K562 (cell line): ENCODE data around the gene PLD1. TPM values are rescaled to one million over a fixed set of nuclear protein-coding genes. Genes with fewer than 3 reads are reported as not detected.

ENCODE experiments used
- ARID3B ChIP-seq: fragments of 250-450 bp; sonication (Bioruptor Pico); IDR thresholded peaks from 2 replicates; pipeline ENCODE4 v1.4.0; 2020; ENCODE audit warnings: borderline replicate concordance
- BRF1 ChIP-seq: IDR thresholded peaks from 3 replicates; pipeline ENCODE4 v1.6.1; 2011; ENCODE audit warnings: borderline replicate concordance, mild to moderate bottlenecking; ENCODE audit not compliant: insufficient read length; ENCODE audit errors: extremely low read depth
- CREB1 ChIP-seq, 2 experiments: sonication (generic) in 1 of 2; formaldehyde crosslinking in 1 of 2; IDR thresholded peaks; 2 replicates each; pipeline versions ENCODE4 v1.6.1 to v1.8.0; 2012 to 2022; ENCODE audit warnings: inconsistent platforms in 1 of 2, mild to moderate bottlenecking in 1 of 2, missing genetic modification reagents in 1 of 2, moderate library complexity in 1 of 2
- DMBX1 ChIP-seq: fragments of 250-450 bp; sonication (Bioruptor Pico); IDR thresholded peaks from 2 replicates; pipeline ENCODE4 v1.8.0; 2022; ENCODE audit warnings: inconsistent platforms, mild to moderate bottlenecking, moderate library complexity, borderline replicate concordance
- FOXA1 ChIP-seq: fragments of 450-650 bp; IDR thresholded peaks from 2 replicates; pipeline ENCODE4 v1.6.1; 2016; ENCODE audit warnings: mild to moderate bottlenecking, borderline replicate concordance
- GTF2A2 ChIP-seq: IDR thresholded peaks from 2 replicates; pipeline ENCODE4 v1.6.1; 2016; ENCODE audit warnings: mild to moderate bottlenecking, missing genetic modification characterization, missing compliant biosample characterization
- ILK ChIP-seq: fragments of 450-650 bp; IDR thresholded peaks from 2 replicates; pipeline ENCODE4 v1.6.1; 2016; ENCODE audit warnings: missing genetic modification characterization, low read depth, mild to moderate bottlenecking, missing compliant biosample characterization, moderate library complexity, borderline replicate concordance
- KDM2B ChIP-seq: fragments of 250-450 bp; sonication (Bioruptor Pico); IDR thresholded peaks from 2 replicates; pipeline ENCODE4 v1.8.0; 2021; ENCODE audit warnings: mild to moderate bottlenecking, moderate library complexity
- MAFK ChIP-seq: IDR thresholded peaks from 2 replicates; pipeline ENCODE4 v1.6.1; 2011; ENCODE audit warnings: low read length, improper control_type of control experiment
- PATZ1 ChIP-seq: fragments of 250-450 bp; sonication (Bioruptor Pico); IDR thresholded peaks from 2 replicates; pipeline ENCODE4 v1.5.0; 2020; ENCODE audit warnings: mild to moderate bottlenecking, borderline replicate concordance
- RBM25 ChIP-seq: fragments of 200-400 bp; formaldehyde crosslinking; IDR thresholded peaks from 2 replicates; pipeline ENCODE4 v1.6.1; 2018; ENCODE audit warnings: low read length, low read depth, moderate library complexity; ENCODE audit not compliant: severe bottlenecking
- SPI1 ChIP-seq: IDR thresholded peaks from 2 replicates; pipeline ENCODE4 v1.6.1; 2011; ENCODE audit warnings: low read depth, low read length, control low read depth, borderline replicate concordance
- polyA plus RNA-seq, 8 experiments: library from polyadenylated mRNA; depleted of rRNA in 4 of 8; stranded (reverse) in 5 of 8; unstranded in 3 of 8; fragments of >200 nt; fragmentation: Nextera tagmentation in 2 of 8; fragmentation: Illumina TruSeq in 1 of 8; extraction: Ambion mirVana in 2 of 8; extraction: Trizol in 1 of 8; gene quantifications; 2 replicates each; pipeline versions ENCODE4 v1.2.1 to v1.2.3, GENCODE V29; 2011 to 2014; ENCODE audit warnings: inconsistent platforms in 1 of 8, missing spikeins in 1 of 8
- total RNA-seq, 7 experiments: library from RNA; depleted of rRNA in 6 of 7; stranded (reverse); fragments of >200 nt in 6 of 7; fragmentation: Illumina TruSeq in 2 of 7; extraction: Trizol in 2 of 7; gene quantifications; 2 replicates each; pipeline versions ENCODE4 v1.2.1 to v1.2.3, GENCODE V29; 2011 to 2021; ENCODE audit warnings: low replicate concordance in 1 of 7

PLD1 gene
- total and polyA plus RNA-seq, 9 of the 15 experiments (the other 6 are each of a cell fraction or from before 2014, with no cell fraction given) = 8.4 to 26.1 (median 18.6) TPM

GRCh38 chr3:171845481-171846284 is 35.4 kb upstream of the PLD1 start (continued):
- no peak for TF ChIP-seq CREB1 (IDR thresholded peaks at IDR 0.05)
- no peak for TF ChIP-seq CREB1 (CRISPR knock-in tag; IDR thresholded peaks at IDR 0.05)
- no peak for TF ChIP-seq ILK (tag)
- TF ChIP-seq ARID3B (CRISPR knock-in tag) = no peak
- TF ChIP-seq DMBX1 (CRISPR knock-in tag) = no peak
- no peak for TF ChIP-seq BRF1
- TF ChIP-seq FOXA1 = no peak
- TF ChIP-seq RBM25 = peak; percentile 66
- TF ChIP-seq MAFK = no peak
- no peak for TF ChIP-seq GTF2A2
- TF ChIP-seq PATZ1 = no peak
- no peak for TF ChIP-seq KDM2B (CRISPR knock-in tag)
- TF ChIP-seq SPI1 = 0 out of 2 replicates have a peak, but pooled peaks have one; percentile 30
